Common myeloid progenitor, CD34-positive (primary cell): ENCODE data around the gene PELI2.
A peak's percentile ranks its signal among the peaks of the same experiment; 100 is the strongest.
"Not testable (repeated sequence)": the region's sequence is repeated elsewhere in the genome, so short reads cannot be mapped to it uniquely, and the experiment has no call there.

Experiments
- CTCF ChIA-PET: fragments of 350-600 bp; sonication (Branson Sonifier 250); formaldehyde crosslinking; loops from one replicate; lab custom pipeline; 2021; ENCODE audit warnings: antibody characterized with exemption; lab: Charles Lee
- POLR2A ChIA-PET: fragments of 350-600 bp; sonication (Branson Sonifier 250); formaldehyde crosslinking; loops from one replicate; lab custom pipeline; 2021; ENCODE audit warnings: antibody characterized with exemption; lab: Charles Lee
- DNase-seq, 3 donors: peaks; one replicate each; pipeline versions ENCODE4 v3.0.0 to v3.0.0-alpha.2; 2013
- H3K27ac ChIP-seq, 2 experiments: 1 replicate in 1 of 2; 2 replicates in 1 of 2; pipeline ENCODE4 v1.7.0; 2013; ENCODE audit warnings: inconsistent platforms in 2 of 2, low read length in 2 of 2, mild to moderate bottlenecking in 2 of 2, low read depth in 1 of 2, moderate library complexity in 1 of 2; ENCODE audit not compliant: severe bottlenecking in 2 of 2, insufficient read depth in 1 of 2, poor library complexity in 1 of 2
- H3K27me3 ChIP-seq, 5 experiments: replicated peaks in 2 of 5; 1 replicate in 3 of 5; 2 replicates in 2 of 5; pipeline versions ENCODE4 v1.6.1 to v1.7.0; 2013; ENCODE audit warnings: low read length in 4 of 5, mild to moderate bottlenecking in 2 of 5, moderate library complexity in 2 of 5, inconsistent platforms in 1 of 5; ENCODE audit not compliant: insufficient read depth in 5 of 5, control insufficient read depth in 4 of 5
- H3K36me3 ChIP-seq, 4 experiments: 1 replicate in 2 of 4; 2 replicates in 2 of 4; pipeline versions ENCODE4 v1.6.1 to v1.7.0; 2013; ENCODE audit warnings: low read length in 3 of 4, control low read depth in 1 of 4, mild to moderate bottlenecking in 1 of 4; ENCODE audit not compliant: control insufficient read depth in 4 of 4, insufficient read depth in 4 of 4
- H3K4me1 ChIP-seq, 4 experiments: 1 replicate in 3 of 4; 2 replicates in 1 of 4; pipeline versions ENCODE4 v1.6.1 to v1.7.1; 2013; ENCODE audit warnings: low read length in 3 of 4, mild to moderate bottlenecking in 3 of 4, control low read depth in 1 of 4, inconsistent platforms in 1 of 4, moderate library complexity in 1 of 4; ENCODE audit not compliant: control insufficient read depth in 4 of 4, insufficient read depth in 4 of 4; ENCODE audit errors: control extremely low read depth in 1 of 4
- H3K4me3 ChIP-seq, 7 experiments: 1 replicate in 4 of 7; 2 replicates in 3 of 7; pipeline versions ENCODE4 v1.5.1 to v1.7.0; 2013; ENCODE audit warnings: mild to moderate bottlenecking in 7 of 7, low read length in 6 of 7, moderate library complexity in 6 of 7, inconsistent platforms in 2 of 7, low read depth in 2 of 7, control low read depth in 1 of 7; ENCODE audit not compliant: insufficient read depth in 4 of 7, control insufficient read depth in 1 of 7; ENCODE audit errors: extremely low read depth in 1 of 7
- H3K9me3 ChIP-seq, 5 experiments: 1 replicate in 4 of 5; 2 replicates in 1 of 5; pipeline versions ENCODE4 v1.6.1 to v1.7.1; 2013; ENCODE audit warnings: low read length in 4 of 5, mild to moderate bottlenecking in 2 of 5, inconsistent platforms in 1 of 5, low read depth in 1 of 5, moderate library complexity in 1 of 5; ENCODE audit not compliant: control insufficient read depth in 4 of 5, insufficient read depth in 2 of 5; ENCODE audit errors: control extremely low read depth in 1 of 5
- WGBS: methylation state at CpG from one replicate; pipeline ENCODE4 v1.1.5; 2013; ENCODE audit not compliant: insufficient coverage; 5-methylcytosine and 5-hydroxymethylcytosine counted together

The PELI2 gene

GRCh38 chr14:56162476-56162875 is 44.3 kb downstream of the PELI2 start:
- DNase-seq, result peak in 1 of 3 donors; percentile 46
- Histone ChIP-seq H3K9me3 (peaks cover 2 to 32% (median 3%) of the 10 kb centered on the region in 5 experiments), H3K4me3 (no peak overlapping the region), H3K27me3 (no peaks in the 10 kb centered on the region), H3K4me1 (peaks cover 0 to 12% (median 8%) of the 10 kb centered on the region in 4 experiments), H3K36me3 (peaks cover 0 to 3% (median 0%) of the 10 kb centered on the region in 4 experiments), H3K27ac (no peak overlapping the region)
- 100% methylated on average over 1 of the region's 2 CpGs for WGBS
- ChIA-PET CTCF (no interaction called here), POLR2A (no interaction called here)

GRCh38 chr14:56166579-56166978 is 48.4 kb downstream of the PELI2 start:
- H3K36me3 ChIP-seq, H3K27me3 ChIP-seq, H3K27ac ChIP-seq, POLR2A ChIA-PET, CTCF ChIA-PET, H3K4me3 ChIP-seq, DNase-seq: not testable (repeated sequence)
- Histone ChIP-seq H3K9me3 (peaks cover 2 to 32% (median 3%) of the 10 kb centered on the region in 5 experiments), H3K4me1 (peaks cover 0 to 12% (median 3%) of the 10 kb centered on the region in 4 experiments)
- 98% methylated on average over 7 of the region's 7 CpGs for WGBS

- WGBS, result 100% methylated on average over 2 of the region's 3 CpGs
These were observed 49.9 kb downstream of the PELI2 start for GRCh38 chr14:56168007-56168616.

GRCh38 chr14:56170028-56170427 is 51.8 kb downstream of the PELI2 start:
- no peak for DNase-seq
- 100% methylated on average over 6 of the region's 6 CpGs for WGBS
- H3K27ac ChIP-seq, result no peak overlapping the region
- POLR2A ChIA-PET, result no interaction called here
- CTCF ChIA-PET, result interaction anchor here (0.6 to 1.4 kb wide), 2 partner anchors 14 to 1027 kb away, joined by 3 read pairs; no protein-coding TSS in a partner anchor
- peaks cover 0 to 3% (median 0%) of the 10 kb centered on the region in 4 experiments for H3K36me3 ChIP-seq
- H3K4me3 ChIP-seq, result no peak overlapping the region
- peaks cover 2 to 45% (median 35%) of the 10 kb centered on the region in 4 experiments for H3K4me1 ChIP-seq
- H3K27me3 ChIP-seq, result no peaks in the 10 kb centered on the region
- peaks cover 0 to 15% (median 2%) of the 10 kb centered on the region in 5 experiments for H3K9me3 ChIP-seq

More at GRCh38 chr14:56168007-56168616, 49.9 kb downstream of the PELI2 start:
- Histone ChIP-seq H3K4me3 (no peak overlapping the region), H3K36me3 (peaks cover 0 to 3% (median 0%) of the 10 kb centered on the region in 4 experiments), H3K27me3 (no peaks in the 10 kb centered on the region), H3K27ac (no peak overlapping the region), H3K4me1 (peaks cover 0 to 27% (median 18%) of the 10 kb centered on the region in 4 experiments), H3K9me3 (peaks cover 2 to 29% (median 3%) of the 10 kb centered on the region in 5 experiments)
- DNase-seq, result no peak
- ChIA-PET POLR2A (no interaction called here), CTCF (interaction anchor here (1.4 kb wide), 2 partner anchors 10 to 11 kb away, joined by 3 to 4 read pairs; no protein-coding TSS in a partner anchor)

GRCh38 chr14:56170877-56171422 is 52.7 kb downstream of the PELI2 start:
- no peak for DNase-seq
- Histone ChIP-seq H3K27me3 (no peaks in the 10 kb centered on the region), H3K9me3 (peaks cover 0 to 10% (median under 1%) of the 10 kb centered on the region in 5 experiments), H3K4me1 (peaks cover 2 to 54% (median 37%) of the 10 kb centered on the region in 4 experiments), H3K36me3 (peaks cover 0 to under 1% (median 0%) of the 10 kb centered on the region in 4 experiments), H3K27ac (no peak overlapping the region), H3K4me3 (no peak overlapping the region)
- ChIA-PET POLR2A (no interaction called here), CTCF (interaction anchor here (1.4 kb wide), 1 partner anchor 15 kb away, joined by 3 read pairs; no protein-coding TSS in a partner anchor)
- 98% methylated on average over 5 of the region's 7 CpGs for WGBS

GRCh38 chr14:56172074-56172473 is 53.9 kb downstream of the PELI2 start:
- 100% methylated on average over 3 of the region's 3 CpGs for WGBS
- no peak for DNase-seq
- ChIA-PET POLR2A (no interaction called here), CTCF (interaction anchor here (1.3 kb wide), 1 partner anchor 17 kb away, joined by 4 read pairs; no protein-coding TSS in a partner anchor)
- Histone ChIP-seq H3K4me3 (peak overlapping the region in 2 of 7 experiments; percentile 22 to 47), H3K27me3 (no peaks in the 10 kb centered on the region), H3K4me1 (peaks cover 2 to 64% (median 41%) of the 10 kb centered on the region in 4 experiments), H3K27ac (no peak overlapping the region), H3K36me3 (no peaks in the 10 kb centered on the region), H3K9me3 (no peaks in the 10 kb centered on the region)
